Measurements from ENCODE around the gene RBM20.
"Not testable (repeated sequence)": the region's sequence is repeated elsewhere in the genome, so short reads cannot be mapped to it uniquely, and the experiment has no call there.

Gene RBM20

DNA sequence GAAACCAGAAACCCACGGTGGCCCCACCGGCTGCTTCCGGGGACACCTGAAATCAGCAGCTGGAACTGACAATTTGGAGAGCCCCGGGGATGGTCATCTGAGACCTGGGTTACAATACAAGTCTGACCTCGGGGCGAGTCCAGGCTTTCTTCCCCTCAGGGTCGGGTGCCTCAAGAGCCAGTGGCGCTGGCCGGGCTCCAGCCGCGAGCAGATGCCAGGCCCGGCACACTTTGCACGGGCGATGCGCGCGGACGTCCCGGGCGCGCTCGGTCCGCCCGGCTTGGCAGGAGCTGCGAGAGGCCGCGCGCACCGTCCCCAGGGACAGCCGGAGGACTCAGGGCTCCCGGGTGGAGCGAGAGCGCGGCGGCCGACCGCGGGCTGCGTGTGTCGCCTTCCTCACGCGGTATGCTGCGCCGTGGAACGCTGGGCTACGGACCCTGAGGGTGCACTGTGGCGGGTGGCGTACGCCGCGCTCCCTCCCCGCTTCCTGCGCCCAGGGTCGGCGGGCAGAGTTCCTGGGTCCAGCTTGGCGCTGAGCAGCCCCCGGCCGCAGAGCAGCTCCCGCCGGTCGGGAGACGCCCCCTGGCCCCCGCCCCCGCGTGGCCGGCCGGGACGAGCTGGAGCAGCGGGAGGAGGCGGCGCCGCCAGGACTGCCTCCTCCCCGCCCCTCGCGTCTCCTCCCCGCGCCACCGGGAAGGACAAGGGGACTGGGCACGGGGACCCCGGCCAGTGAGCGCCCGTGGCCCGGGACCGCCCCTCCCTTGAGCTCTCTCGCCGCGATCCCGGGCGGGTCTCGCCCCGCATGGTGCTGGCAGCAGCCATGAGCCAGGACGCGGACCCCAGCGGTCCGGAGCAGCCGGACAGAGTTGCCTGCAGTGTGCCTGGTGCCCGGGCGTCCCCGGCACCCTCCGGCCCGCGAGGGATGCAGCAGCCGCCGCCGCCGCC is at the start of gene RBM20:
Gene RBM20, plus strand, starts transcription at position 684 of the 945 bp plus-strand sequence. Its CDS starts 119 bp downstream, at position 803.
- FAIRE-seq = no peak
- no peak for DNase-seq (ENCODE audit: low spot score)

GRCh38 chr10:110597476-110597875 is 46.7 kb upstream of the RBM20 start:
- DNase-seq (ENCODE audit: low spot score) (no peak), FAIRE-seq (no peak)

GRCh38 chr10:110600487-110601101 is 43.5 kb upstream of the RBM20 start:
- DNase-seq (ENCODE audit: low spot score) = peak; percentile 44
- FAIRE-seq = peak; percentile 78

DNA sequence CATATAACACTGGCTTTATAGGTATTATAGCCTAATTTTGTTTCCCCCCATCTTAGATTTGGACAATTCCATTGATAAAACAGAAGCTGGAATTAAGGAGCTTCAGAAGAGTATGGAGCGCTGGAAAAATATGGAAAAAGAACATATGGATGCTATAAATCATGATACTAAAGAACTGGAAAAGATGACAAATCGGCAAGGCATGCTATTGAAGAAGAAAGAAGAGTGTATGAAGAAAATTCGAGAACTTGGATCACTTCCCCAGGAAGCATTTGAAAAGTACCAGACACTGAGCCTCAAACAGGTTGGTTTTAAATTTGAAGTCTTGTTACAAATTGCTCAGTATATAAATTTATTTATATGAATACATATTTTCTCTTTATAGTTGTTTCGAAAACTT is 42.6 kb upstream of the RBM20 start:
- DNase-seq (ENCODE audit: low spot score) (no peak), FAIRE-seq (no peak)

DNA sequence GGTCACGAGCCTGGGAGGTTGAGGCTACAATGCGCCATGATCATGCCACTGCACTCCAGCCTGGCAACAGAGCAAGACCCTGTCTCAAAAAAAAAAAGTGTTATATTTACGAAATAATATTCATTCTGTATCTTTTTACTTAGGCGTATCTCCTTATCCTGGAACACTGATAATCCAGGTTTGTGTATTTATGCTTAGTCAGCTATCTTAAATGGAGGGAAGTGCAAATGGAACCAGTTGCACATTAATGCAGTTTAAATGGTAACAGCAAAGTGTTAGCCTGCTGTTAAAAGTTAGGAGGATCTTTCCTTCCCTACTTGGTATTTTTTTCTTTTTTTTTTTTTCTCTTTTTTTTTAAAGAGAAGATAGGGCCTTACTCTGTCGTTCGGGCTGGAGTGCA is 36.0 kb upstream of the RBM20 start:
- DNase-seq (ENCODE audit: low spot score) = no peak
- FAIRE-seq = no peak

- DNase-seq (ENCODE audit: low spot score) = peak; percentile 22
- FAIRE-seq = no peak
Measured at GRCh38 chr10:110609605-110610004, 34.5 kb upstream of the RBM20 start.

- peak; percentile 57 for DNase-seq (ENCODE audit: low spot score)
- FAIRE-seq = peak; percentile 45
Measured at GRCh38 chr10:110610308-110610774, 33.8 kb upstream of the RBM20 start.

- not testable (repeated sequence) for FAIRE-seq; DNase-seq (ENCODE audit: low spot score)
Measured at GRCh38 chr10:110610781-110611180, 33.4 kb upstream of the RBM20 start.

- DNase-seq (ENCODE audit: low spot score) (no peak), FAIRE-seq (no peak)
Measured at GRCh38 chr10:110612087-110612486, 32.0 kb upstream of the RBM20 start.

DNA sequence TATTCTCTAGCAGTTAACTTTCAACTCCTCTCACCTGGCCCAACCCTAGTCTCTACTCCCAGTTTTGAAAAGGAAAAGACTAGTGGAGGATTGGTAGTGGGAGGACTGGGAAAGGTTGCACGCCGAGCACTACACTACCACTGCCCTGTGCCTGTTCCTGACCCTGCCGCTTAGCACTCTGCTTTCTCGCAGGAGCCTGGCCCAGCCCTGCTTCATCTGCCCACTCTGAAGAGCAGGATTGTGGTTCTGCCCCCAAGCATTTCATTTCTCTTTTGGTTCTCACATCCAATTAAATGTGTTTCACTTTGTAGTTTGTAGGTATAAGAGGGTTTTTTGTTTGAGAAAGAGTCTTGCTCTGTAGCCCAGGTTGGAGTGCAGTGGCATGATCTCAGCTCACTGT is 31.5 kb upstream of the RBM20 start:
- FAIRE-seq (no peak), DNase-seq (ENCODE audit: low spot score) (no peak)

DNA sequence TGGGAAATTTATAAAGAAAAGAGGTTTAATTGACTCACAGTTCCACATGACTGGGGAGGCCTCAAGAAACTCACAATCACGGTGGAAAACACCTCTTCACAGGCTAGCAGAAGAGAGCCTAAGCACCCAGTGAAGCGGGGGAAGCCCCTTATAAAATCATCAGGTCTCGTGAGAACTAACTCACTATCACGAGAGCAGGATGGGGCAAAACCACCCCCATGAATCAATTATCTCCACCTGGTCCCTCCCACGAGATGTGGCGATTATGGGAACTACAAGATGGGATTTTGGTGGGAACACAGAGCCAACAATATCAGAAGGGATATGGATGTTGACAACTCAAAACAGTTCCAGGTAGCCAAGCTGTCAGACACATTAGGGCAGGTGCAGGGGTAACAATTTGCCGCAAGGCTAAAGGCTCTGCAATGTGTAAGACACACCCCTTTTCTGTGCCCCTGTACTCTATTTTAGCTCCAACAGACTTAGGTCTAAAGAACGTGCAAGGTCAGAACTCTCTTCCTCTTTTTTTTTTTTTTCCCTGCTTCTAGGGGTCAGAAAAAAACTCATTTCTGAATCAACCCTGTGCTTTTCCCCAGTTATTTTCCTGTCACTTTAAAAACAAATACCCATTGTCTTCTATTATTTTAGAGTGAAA is 30.7 kb upstream of the RBM20 start:
- FAIRE-seq (no peak), DNase-seq (ENCODE audit: low spot score) (no peak)

GRCh38 chr10:110613996-110614495 is 30.1 kb upstream of the RBM20 start:
- DNase-seq (ENCODE audit: low spot score) (no peak), FAIRE-seq (no peak)

DNA sequence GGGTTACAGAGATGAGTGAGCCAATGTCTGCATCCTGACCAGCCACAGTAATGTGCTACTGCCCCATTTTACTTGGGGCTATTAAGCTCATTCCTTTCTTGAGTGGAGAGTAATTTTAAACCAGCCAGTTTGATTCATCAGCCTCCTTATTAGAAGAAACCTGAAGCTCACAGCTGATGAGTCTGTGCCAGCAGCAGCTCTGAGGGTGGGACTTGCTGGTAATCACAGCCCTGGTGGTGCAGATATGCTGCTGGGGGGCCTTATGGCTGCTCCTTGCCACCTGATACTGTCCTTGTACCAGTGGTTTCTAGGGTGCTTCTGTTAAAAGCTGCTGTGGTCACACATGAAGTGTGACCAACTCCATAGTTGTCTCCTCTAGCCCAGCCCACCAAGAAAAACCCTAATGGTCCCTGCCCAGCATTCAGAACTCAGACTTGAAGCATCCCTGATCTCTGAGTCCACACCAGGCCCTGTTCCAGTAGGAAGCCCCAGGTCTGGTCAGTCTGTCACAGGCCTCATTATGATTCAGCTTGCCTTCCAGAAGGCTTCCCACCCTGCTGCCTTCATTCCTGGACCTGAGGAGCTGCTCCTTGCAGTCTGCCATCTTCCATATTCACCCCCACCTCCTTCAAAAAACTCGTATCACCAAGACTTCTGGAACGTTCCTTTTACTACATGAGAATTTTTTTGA is 28.9 kb upstream of the RBM20 start:
- no peak for FAIRE-seq
- no peak for DNase-seq (ENCODE audit: low spot score)

DNA sequence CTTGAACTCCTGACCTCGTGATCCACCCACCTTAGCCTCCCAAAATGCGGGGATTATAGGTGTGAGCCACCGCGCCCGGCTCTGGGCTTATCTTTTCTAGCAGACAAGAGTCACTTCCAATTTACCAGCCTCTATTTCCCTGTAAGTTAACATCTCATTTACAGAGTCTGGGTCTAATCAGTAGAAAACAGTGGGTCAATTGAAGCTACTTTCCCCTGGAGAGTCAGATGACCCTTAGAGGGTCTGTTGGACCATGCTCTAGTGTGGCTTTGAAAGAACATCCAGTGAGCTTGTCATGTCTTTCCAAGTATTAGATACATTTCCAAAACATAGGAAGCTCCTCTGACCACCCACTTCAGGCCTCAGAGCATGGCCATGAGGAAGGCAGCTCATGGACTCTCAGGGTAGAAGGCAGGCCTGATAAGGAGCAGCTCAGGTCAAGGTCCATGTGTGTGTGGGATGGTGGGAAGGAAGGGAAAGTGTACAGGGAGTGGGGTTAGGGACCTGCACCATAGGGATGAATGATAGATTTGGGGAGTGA is 27.6 kb upstream of the RBM20 start:
- DNase-seq (ENCODE audit: low spot score) = no peak
- no peak for FAIRE-seq

GRCh38 chr10:110617425-110618229 is 26.5 kb upstream of the RBM20 start:
- FAIRE-seq = no peak
- no peak for DNase-seq (ENCODE audit: low spot score)

- FAIRE-seq (no peak), DNase-seq (ENCODE audit: low spot score) (no peak)
Measured at GRCh38 chr10:110618230-110618610, 25.9 kb upstream of the RBM20 start.

- DNase-seq (ENCODE audit: low spot score) (no peak), FAIRE-seq (no peak)
Measured at GRCh38 chr10:110619514-110620397, 24.4 kb upstream of the RBM20 start.

DNA sequence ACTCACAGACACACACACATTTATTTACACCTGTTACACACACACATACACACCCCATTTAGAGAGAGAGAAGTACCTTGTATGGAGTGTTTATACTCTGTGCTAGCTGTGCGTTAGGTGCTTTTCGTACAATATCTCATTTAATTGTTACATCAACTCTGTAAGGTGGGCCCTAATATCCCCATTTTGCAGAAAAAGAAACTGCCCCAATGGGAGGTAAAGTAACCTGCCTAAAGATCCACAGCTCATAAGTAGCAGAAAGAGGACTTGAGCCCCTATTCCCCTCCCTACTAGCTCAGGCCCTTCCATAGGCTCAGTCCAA is 23.8 kb upstream of the RBM20 start:
- no peak for FAIRE-seq

DNA sequence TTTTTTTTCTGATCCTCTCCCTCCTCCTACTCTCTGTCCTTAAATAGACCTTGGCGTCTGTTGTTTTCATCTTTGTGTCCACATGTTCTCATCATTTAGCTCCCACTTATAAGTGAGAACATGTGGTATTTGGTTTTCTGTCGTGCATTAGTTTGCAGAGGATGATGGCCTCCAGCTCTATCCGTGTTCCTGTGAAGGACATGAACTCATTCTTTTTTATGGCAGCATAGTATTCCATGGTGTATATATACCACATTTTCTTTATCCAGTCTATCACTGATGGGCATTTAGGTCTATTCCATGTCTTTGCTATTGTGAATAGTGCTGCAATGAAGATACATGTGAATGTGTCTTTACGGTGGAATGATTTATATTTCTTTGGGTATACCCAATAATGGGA is 20.8 kb upstream of the RBM20 start:
- FAIRE-seq; DNase-seq (ENCODE audit: low spot score): not testable (repeated sequence)

More for the DNA sequence above, 23.8 kb upstream of the RBM20 start:
- DNase-seq (ENCODE audit: low spot score) = no peak

Data from RCC 7860 (cell line).